Endothelial cell of umbilical vein (primary cell): ENCODE measurements around the gene NXF1. TPM values are rescaled to one million over a fixed set of nuclear protein-coding genes. Genes with fewer than 3 reads are reported as not detected.

ENCODE experiments used
- BruUV-seq: library from RNA; stranded (reverse); fragments of 400-500 nt; replicated peaks from 2 replicates; lab custom pipeline; 2021; lab: Mats Ljungman, UMichigan
- CTCF ChIA-PET: fragments of 300-600, 350-600 bp; sonication (Branson Sonifier 250); formaldehyde crosslinking; loops from one replicate; lab custom pipeline; 2021; ENCODE audit warnings: antibody characterized with exemption, inconsistent platforms; lab: Charles Lee
- POLR2A ChIA-PET: fragments of 300-600, 350-600 bp; sonication (Branson Sonifier 250); formaldehyde crosslinking; loops from one replicate; lab custom pipeline; 2021; ENCODE audit warnings: antibody characterized with exemption, inconsistent platforms; lab: Charles Lee
- DNase-seq: peaks from one replicate; pipeline ENCODE4 v3.0.0-alpha.2; 2011; ENCODE audit warnings: low read depth, low spot score
- FAIRE-seq: peaks from 2 replicates; lab custom pipeline; 2011; peaks lifted over from hg19 to GRCh38; lab: Jason Lieb, UNC
- H2AFZ ChIP-seq: 2 replicates; pipeline ENCODE4 v1.6.0; 2012; ENCODE audit warnings: low read depth, low read length, control low read depth, inconsistent platforms
- H3K27ac ChIP-seq: 2 replicates; pipeline ENCODE4 v1.5.1; 2011; ENCODE audit warnings: low read depth, mild to moderate bottlenecking, control low read depth, low read length, moderate library complexity; ENCODE audit not compliant: insufficient read depth
- H3K27me3 ChIP-seq, 2 experiments: 2 replicates each; pipeline versions ENCODE4 v1.6.0 to v1.6.1; 2011; ENCODE audit warnings: low read length in 2 of 2, mixed read lengths in 1 of 2; ENCODE audit not compliant: control insufficient read depth in 2 of 2, insufficient read depth in 2 of 2
- H3K36me3 ChIP-seq, 2 experiments: 2 replicates in 1 of 2; 3 replicates in 1 of 2; pipeline ENCODE4 v1.5.1; 2011; ENCODE audit warnings: low read length in 2 of 2, mild to moderate bottlenecking in 1 of 2, moderate library complexity in 1 of 2; ENCODE audit not compliant: control insufficient read depth in 2 of 2, insufficient read depth in 2 of 2; ENCODE audit errors: extremely low read depth in 1 of 2
- H3K4me1 ChIP-seq: 3 replicates; pipeline ENCODE4 v1.5.1; 2011; ENCODE audit warnings: mild to moderate bottlenecking, low read length; ENCODE audit not compliant: control insufficient read depth, insufficient read depth; ENCODE audit errors: extremely low read depth
- H3K4me2 ChIP-seq: 2 replicates; pipeline ENCODE4 v1.6.1; 2011; ENCODE audit warnings: low read length, control low read depth, mixed read lengths; ENCODE audit not compliant: insufficient read depth
- H3K4me3 ChIP-seq, 3 experiments: fragments of 200-600 bp in 1 of 3; sonication (generic), shearing (Covaris generic) in 1 of 3; replicated peaks in 1 of 3; 2 replicates each; pipeline ENCODE4 v1.5.1; 2011 to 2016; ENCODE audit warnings: control low read depth in 3 of 3, low read length in 3 of 3, mild to moderate bottlenecking in 2 of 3, inconsistent platforms in 1 of 3, low read depth in 1 of 3, moderate library complexity in 1 of 3; ENCODE audit not compliant: insufficient read depth in 1 of 3
- H3K79me2 ChIP-seq: 2 replicates; pipeline ENCODE4 v1.6.0; 2012; ENCODE audit warnings: low read length, inconsistent platforms; ENCODE audit not compliant: control insufficient read depth, insufficient read depth
- H3K9ac ChIP-seq: replicated peaks from 2 replicates; pipeline ENCODE3; 2011; ENCODE audit warnings: low read length, control low read depth; ENCODE audit not compliant: insufficient read depth; ENCODE audit errors: extremely low read depth
- H3K9me1 ChIP-seq: replicated peaks from 3 replicates; pipeline ENCODE4 v1.6.0; 2011; ENCODE audit warnings: mild to moderate bottlenecking, low read length; ENCODE audit not compliant: control insufficient read depth, insufficient read depth; ENCODE audit errors: extremely low read depth
- H3K9me3 ChIP-seq: replicated peaks from 2 replicates; pipeline ENCODE4 v1.5.1; 2012; ENCODE audit warnings: low read length, inconsistent platforms; ENCODE audit not compliant: control insufficient read depth, insufficient read depth
- H4K20me1 ChIP-seq: replicated peaks from 2 replicates; pipeline ENCODE3; 2011; ENCODE audit warnings: mild to moderate bottlenecking, low read length; ENCODE audit not compliant: control insufficient read depth, insufficient read depth; ENCODE audit errors: extremely low read depth
- EZH2 ChIP-seq: IDR thresholded peaks from 2 replicates; pipeline ENCODE4 v1.6.1; 2012; ENCODE audit warnings: borderline replicate concordance, low read depth, mild to moderate bottlenecking, moderate library complexity, low read length, inconsistent platforms; ENCODE audit not compliant: severe bottlenecking
- FOS ChIP-seq: IDR thresholded peaks from 2 replicates; pipeline ENCODE4 v1.6.1; 2011; ENCODE audit warnings: mild to moderate bottlenecking, low read length, moderate library complexity, borderline replicate concordance; ENCODE audit not compliant: insufficient read depth
- GATA2 ChIP-seq: IDR thresholded peaks from 2 replicates; pipeline ENCODE4 v1.7.0; 2011; ENCODE audit warnings: low read depth, mild to moderate bottlenecking, moderate library complexity, mixed read lengths, low read length; ENCODE audit not compliant: insufficient read length, insufficient read depth
- JUN ChIP-seq: IDR thresholded peaks from 2 replicates; pipeline ENCODE4 v1.6.1; 2011; ENCODE audit warnings: borderline replicate concordance, low read depth; ENCODE audit not compliant: insufficient read length, insufficient read depth
- MYC ChIP-seq: IDR thresholded peaks from one replicate; pipeline ENCODE4 v1.6.1; 2011; ENCODE audit warnings: mild to moderate bottlenecking, low read depth, low read length
- POLR2A ChIP-seq: IDR thresholded peaks from 2 replicates; pipeline ENCODE4 v1.6.1; 2012; ENCODE audit warnings: low read depth, mild to moderate bottlenecking, control low read depth, low read length
- POLR2AphosphoS5 ChIP-seq: IDR thresholded peaks from 2 replicates; pipeline ENCODE4 v1.6.1; 2012; ENCODE audit warnings: low read depth, mild to moderate bottlenecking, control low read depth, low read length, moderate library complexity; ENCODE audit not compliant: insufficient read depth
- dilution Hi-C: fragments of 300-500 bp; cut with MboI; formaldehyde crosslinking; loops from one replicate; pipeline ENCODE4 v1.15.0; 2019; ENCODE audit warnings: low sequenced_read_pairs; ENCODE audit not compliant: extremely low pct_ligation_motif_present
- intact Hi-C: fragments of 100-400 bp; cut with micrococcal nuclease; formaldehyde crosslinking; loops from one replicate; pipeline ENCODE4 v1.10.0; 2022
- polyA plus RNA-seq, 4 experiments: library from polyadenylated mRNA; depleted of rRNA in 3 of 4; stranded (reverse) in 3 of 4; unstranded in 1 of 4; fragments of >200 nt; gene quantifications; 2 replicates each; pipeline versions ENCODE4 v1.2.1 to v1.2.3, GENCODE V29; 2011 to 2012; ENCODE audit warnings: missing spikeins in 1 of 4
- total RNA-seq: library from RNA; stranded (reverse); gene quantifications from 2 replicates; pipeline ENCODE4 v1.2.3, GENCODE V29; 2021
- TF ChIP-seq, protein P1 (sequence below): IDR thresholded peaks from 2 replicates; pipeline ENCODE4 v1.6.1; 2011; ENCODE audit not compliant: insufficient read depth, insufficient read length
- TF ChIP-seq, protein P2 (sequence below), 2 donors: IDR thresholded peaks; 1 replicate in 1 of 2; 2 replicates in 1 of 2; pipeline ENCODE4 v1.5.1; 2011; ENCODE audit warnings: low read length in 2 of 2, mild to moderate bottlenecking in 2 of 2, moderate library complexity in 2 of 2, control low read depth in 1 of 2, inconsistent platforms in 1 of 2, low read depth in 1 of 2; ENCODE audit not compliant: insufficient read depth in 1 of 2; ENCODE audit errors: extremely low read depth in 1 of 2

Gene NXF1
- total and polyA plus RNA-seq, 2 donors (not counting 3 experiments of a cell fraction or from before 2014, with no cell fraction given), result 74.4 to 101 TPM

DNA sequence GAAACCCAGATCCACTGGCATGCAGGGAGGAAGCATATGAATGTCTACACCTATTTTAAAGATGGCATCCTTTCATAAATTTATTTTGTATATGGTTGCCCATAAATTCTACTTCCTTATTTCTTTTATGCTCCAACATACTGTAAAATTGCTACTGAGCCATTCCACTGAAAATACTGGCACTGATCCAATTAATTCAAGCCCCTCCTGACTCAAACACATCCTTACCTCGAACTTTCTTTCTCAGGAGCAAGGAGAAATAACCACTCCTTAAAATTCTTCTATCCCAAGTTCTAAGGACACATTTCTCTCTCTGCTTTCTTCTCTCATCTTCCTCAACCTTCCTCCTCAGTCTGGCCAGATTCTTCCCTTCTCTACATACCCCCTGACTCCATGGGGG is 5.5 kb upstream of the NXF1 start:
- intact Hi-C loops (no loop called here), dilution Hi-C loops (no loop called here)
- Histone ChIP-seq H3K9ac (no peak overlapping the region), H3K36me3 (peaks cover 0 to under 1% of the 10 kb centered on the region in 2 experiments), H3K4me2 (no peak overlapping the region), H3K27ac (no peak overlapping the region), H3K79me2 (no peaks in the 10 kb centered on the region), H2AFZ (no peak overlapping the region), H3K9me1 (no peaks in the 10 kb centered on the region), H3K9me3 (no peaks in the 10 kb centered on the region), H3K4me1 (peaks cover 12% of the 10 kb centered on the region), H3K4me3 (no peak overlapping the region), H4K20me1 (no peaks in the 10 kb centered on the region), H3K27me3 (no peaks in the 10 kb centered on the region)
- no peak for DNase-seq
- BruUV-seq, result no TSS peak
- FAIRE-seq, result no peak
- CTCF ChIA-PET, result interaction anchor here (1.0 kb wide), 1 partner anchor 24 kb away, joined by 3 read pairs; no protein-coding TSS in a partner anchor
- TF ChIP-seq, protein P1, sequence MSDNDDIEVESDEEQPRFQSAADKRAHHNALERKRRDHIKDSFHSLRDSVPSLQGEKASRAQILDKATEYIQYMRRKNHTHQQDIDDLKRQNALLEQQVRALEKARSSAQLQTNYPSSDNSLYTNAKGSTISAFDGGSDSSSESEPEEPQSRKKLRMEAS, result no peak
- TF ChIP-seq FOS (no peak), EZH2 (no peak), MYC (no peak), POLR2A (no peak), POLR2AphosphoS5 (no peak), JUN (no peak), GATA2 (no peak)
- TF ChIP-seq, protein P2, sequence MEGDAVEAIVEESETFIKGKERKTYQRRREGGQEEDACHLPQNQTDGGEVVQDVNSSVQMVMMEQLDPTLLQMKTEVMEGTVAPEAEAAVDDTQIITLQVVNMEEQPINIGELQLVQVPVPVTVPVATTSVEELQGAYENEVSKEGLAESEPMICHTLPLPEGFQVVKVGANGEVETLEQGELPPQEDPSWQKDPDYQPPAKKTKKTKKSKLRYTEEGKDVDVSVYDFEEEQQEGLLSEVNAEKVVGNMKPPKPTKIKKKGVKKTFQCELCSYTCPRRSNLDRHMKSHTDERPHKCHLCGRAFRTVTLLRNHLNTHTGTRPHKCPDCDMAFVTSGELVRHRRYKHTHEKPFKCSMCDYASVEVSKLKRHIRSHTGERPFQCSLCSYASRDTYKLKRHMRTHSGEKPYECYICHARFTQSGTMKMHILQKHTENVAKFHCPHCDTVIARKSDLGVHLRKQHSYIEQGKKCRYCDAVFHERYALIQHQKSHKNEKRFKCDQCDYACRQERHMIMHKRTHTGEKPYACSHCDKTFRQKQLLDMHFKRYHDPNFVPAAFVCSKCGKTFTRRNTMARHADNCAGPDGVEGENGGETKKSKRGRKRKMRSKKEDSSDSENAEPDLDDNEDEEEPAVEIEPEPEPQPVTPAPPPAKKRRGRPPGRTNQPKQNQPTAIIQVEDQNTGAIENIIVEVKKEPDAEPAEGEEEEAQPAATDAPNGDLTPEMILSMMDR (IDR thresholded peaks at IDR 0.05; ENCODE audit: extremely low read depth in 1 of 2, insufficient read depth in 1 of 2, low read depth in 1 of 2, low read length in 2 of 2), result no peak
- POLR2A ChIA-PET, result no interaction called here
